22Rv1 (cell line): ENCODE data around the gene ISLR.

Experiments used
- ZFX ChIP-seq: fragments of 450-650 bp; IDR thresholded peaks from 2 replicates; pipeline ENCODE4 v1.6.1; 2017; ENCODE audit warnings: antibody characterized with exemption, borderline replicate concordance
- TF ChIP-seq, protein P1 (sequence below): fragments of 450-650 bp; IDR thresholded peaks from 2 replicates; pipeline ENCODE4 v1.5.1; 2017; ENCODE audit warnings: mild to moderate bottlenecking

DNA sequence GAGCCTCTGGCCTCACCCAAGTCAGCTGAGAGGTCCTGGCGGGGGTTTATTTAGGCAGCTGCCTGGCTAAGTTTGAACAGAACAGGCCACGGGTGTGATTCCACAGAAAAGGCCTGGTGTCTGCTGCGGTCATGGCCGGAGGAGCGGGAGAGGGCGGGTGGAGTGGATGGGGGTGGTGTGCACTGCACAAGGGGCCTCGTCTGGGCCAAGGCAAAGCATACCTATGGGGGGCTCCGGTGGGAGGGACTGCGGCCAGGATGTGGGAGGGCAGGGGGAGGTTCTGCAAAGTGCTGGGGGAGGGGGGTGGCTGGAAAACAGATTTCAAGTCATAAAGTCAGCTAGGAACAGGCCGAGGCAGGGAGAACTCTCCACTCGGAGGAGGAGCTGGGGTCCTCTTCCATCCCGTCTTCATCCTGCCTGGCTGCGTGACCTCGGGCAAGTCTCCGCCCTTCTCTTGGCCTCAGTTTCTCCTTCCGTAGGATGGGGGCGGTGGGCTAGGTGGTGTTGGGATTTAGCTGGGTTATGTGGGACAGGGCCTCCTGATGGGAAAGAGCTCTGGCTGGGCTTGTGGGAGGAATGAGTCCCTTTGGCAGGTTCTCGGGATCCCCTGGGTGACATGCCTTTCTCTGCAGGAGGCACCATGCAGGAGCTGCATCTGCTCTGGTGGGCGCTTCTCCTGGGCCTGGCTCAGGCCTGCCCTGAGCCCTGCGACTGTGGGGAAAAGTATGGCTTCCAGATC, 878 bp downstream of the ISLR start:
- TF ChIP-seq, protein P1, sequence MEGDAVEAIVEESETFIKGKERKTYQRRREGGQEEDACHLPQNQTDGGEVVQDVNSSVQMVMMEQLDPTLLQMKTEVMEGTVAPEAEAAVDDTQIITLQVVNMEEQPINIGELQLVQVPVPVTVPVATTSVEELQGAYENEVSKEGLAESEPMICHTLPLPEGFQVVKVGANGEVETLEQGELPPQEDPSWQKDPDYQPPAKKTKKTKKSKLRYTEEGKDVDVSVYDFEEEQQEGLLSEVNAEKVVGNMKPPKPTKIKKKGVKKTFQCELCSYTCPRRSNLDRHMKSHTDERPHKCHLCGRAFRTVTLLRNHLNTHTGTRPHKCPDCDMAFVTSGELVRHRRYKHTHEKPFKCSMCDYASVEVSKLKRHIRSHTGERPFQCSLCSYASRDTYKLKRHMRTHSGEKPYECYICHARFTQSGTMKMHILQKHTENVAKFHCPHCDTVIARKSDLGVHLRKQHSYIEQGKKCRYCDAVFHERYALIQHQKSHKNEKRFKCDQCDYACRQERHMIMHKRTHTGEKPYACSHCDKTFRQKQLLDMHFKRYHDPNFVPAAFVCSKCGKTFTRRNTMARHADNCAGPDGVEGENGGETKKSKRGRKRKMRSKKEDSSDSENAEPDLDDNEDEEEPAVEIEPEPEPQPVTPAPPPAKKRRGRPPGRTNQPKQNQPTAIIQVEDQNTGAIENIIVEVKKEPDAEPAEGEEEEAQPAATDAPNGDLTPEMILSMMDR = no peak
- TF ChIP-seq ZFX = no peak
